ENCODE measurements around the gene GREM2.

GREM2 gene

GRCh38 chr1:240613356-240614142 lies 1.6 kb upstream of the GREM2 start:
- DNase-seq (ENCODE audit: low read depth) = peak; percentile 22
- H3K4me3 ChIP-seq (ENCODE audit: low read depth, low read length) = no peak overlapping the region
- TF ChIP-seq CTCF (IDR thresholded peaks at IDR 0.05; ENCODE audit: low read depth, low read length) (no peak), POLR2A (IDR thresholded peaks at IDR 0.05; ENCODE audit: extremely low read depth, insufficient read length) (no peak), MAX (IDR thresholded peaks at IDR 0.05; ENCODE audit: low read depth, low read length) (no peak), MYC (IDR thresholded peaks at IDR 0.05; ENCODE audit: low read depth, low read length) (no peak)

- H3K4me3 ChIP-seq (ENCODE audit: low read depth, low read length) = no peak overlapping the region
- no peak for DNase-seq (ENCODE audit: low read depth)
- TF ChIP-seq MAX (IDR thresholded peaks at IDR 0.05; ENCODE audit: low read depth, low read length) (no peak), POLR2A (IDR thresholded peaks at IDR 0.05; ENCODE audit: extremely low read depth, insufficient read length) (no peak), MYC (IDR thresholded peaks at IDR 0.05; ENCODE audit: low read depth, low read length) (no peak), CTCF (IDR thresholded peaks at IDR 0.05; ENCODE audit: low read depth, low read length) (no peak)
These were observed 856 bp upstream of the GREM2 start for GRCh38 chr1:240612811-240613210.

- H3K4me3 ChIP-seq (ENCODE audit: low read depth, low read length) = no peak overlapping the region
- TF ChIP-seq MAX (IDR thresholded peaks at IDR 0.05; ENCODE audit: low read depth, low read length) = no peak
- TF ChIP-seq CTCF (IDR thresholded peaks at IDR 0.05; ENCODE audit: low read depth, low read length) = no peak
- TF ChIP-seq MYC (IDR thresholded peaks at IDR 0.05; ENCODE audit: low read depth, low read length) = no peak
- no peak for TF ChIP-seq POLR2A (IDR thresholded peaks at IDR 0.05; ENCODE audit: extremely low read depth, insufficient read length)
- no peak for DNase-seq (ENCODE audit: low read depth)
These were observed 732 bp downstream of the GREM2 start for GRCh38 chr1:240611228-240611618.

- DNase-seq (ENCODE audit: low read depth) = no peak
- no peak for TF ChIP-seq CTCF (IDR thresholded peaks at IDR 0.05; ENCODE audit: low read depth, low read length)
- TF ChIP-seq POLR2A (IDR thresholded peaks at IDR 0.05; ENCODE audit: extremely low read depth, insufficient read length) = no peak
- TF ChIP-seq MYC (IDR thresholded peaks at IDR 0.05; ENCODE audit: low read depth, low read length) = no peak
- no peak for TF ChIP-seq MAX (IDR thresholded peaks at IDR 0.05; ENCODE audit: low read depth, low read length)
- H3K4me3 ChIP-seq (ENCODE audit: low read depth, low read length) = no peak overlapping the region
These were observed 1.3 kb downstream of the GREM2 start for GRCh38 chr1:240610636-240611035.

- DNase-seq (ENCODE audit: low read depth) = no peak
- TF ChIP-seq CTCF (IDR thresholded peaks at IDR 0.05; ENCODE audit: low read depth, low read length) (no peak), POLR2A (IDR thresholded peaks at IDR 0.05; ENCODE audit: extremely low read depth, insufficient read length) (no peak), MYC (IDR thresholded peaks at IDR 0.05; ENCODE audit: low read depth, low read length) (no peak), MAX (IDR thresholded peaks at IDR 0.05; ENCODE audit: low read depth, low read length) (no peak)
These were observed 2.4 kb downstream of the GREM2 start for GRCh38 chr1:240609527-240610060.

More at GRCh38 chr1:240609527-240610060, 2.4 kb downstream of the GREM2 start:
- H3K4me3 ChIP-seq (ENCODE audit: low read depth, low read length) = no peak overlapping the region
